Activated T-cell treated with anti-CD3 and anti-CD28 coated beads, Interleukin-2, amount 50 U/mL, for 24 hours (primary cell): ENCODE results near the gene AATK.

Source experiments
- DNase-seq: peaks from one replicate; pipeline ENCODE4 v3.0.0-alpha.2; 2020
- H3K27ac Mint-ChIP-seq: 2 replicates; pipeline ENCODE4 v1.8.0; 2020; ENCODE audit warnings: mild to moderate bottlenecking, mixed read lengths
- H3K27me3 Mint-ChIP-seq: 2 replicates; pipeline ENCODE4 v1.8.0; 2020; ENCODE audit warnings: mixed read lengths
- H3K36me3 Mint-ChIP-seq: 2 replicates; pipeline ENCODE4 v1.8.0; 2020; ENCODE audit warnings: low read depth, mixed read lengths
- H3K4me1 Mint-ChIP-seq: 2 replicates; pipeline ENCODE4 v1.8.0; 2020; ENCODE audit warnings: low read depth, mixed read lengths
- H3K4me3 Mint-ChIP-seq: 2 replicates; pipeline ENCODE4 v1.8.0; 2020; ENCODE audit warnings: mild to moderate bottlenecking, moderate library complexity, mixed read lengths
- H3K9me3 Mint-ChIP-seq: 2 replicates; pipeline ENCODE4 v1.8.0; 2020; ENCODE audit warnings: mixed read lengths

Gene AATK

GRCh38 chr17:81181811-81182185 lies 15.8 kb upstream of the AATK start:
- peaks cover 4% of the 10 kb centered on the region for H3K27me3 Mint-ChIP-seq
- H3K4me1 Mint-ChIP-seq = no peaks in the 10 kb centered on the region
- no peak overlapping the region for H3K4me3 Mint-ChIP-seq
- H3K9me3 Mint-ChIP-seq = no peaks in the 10 kb centered on the region
- no peak for DNase-seq
- no peaks in the 10 kb centered on the region for H3K36me3 Mint-ChIP-seq
- H3K27ac Mint-ChIP-seq = no peak overlapping the region

GRCh38 chr17:81180836-81181810 lies 15.1 kb upstream of the AATK start:
- Mint-ChIP-seq H3K27ac (no peak overlapping the region), H3K27me3 (peaks cover 4% of the 10 kb centered on the region), H3K4me3 (no peak overlapping the region), H3K9me3 (no peaks in the 10 kb centered on the region), H3K4me1 (no peaks in the 10 kb centered on the region), H3K36me3 (no peaks in the 10 kb centered on the region)
- no peak for DNase-seq

GRCh38 chr17:81179861-81180260 lies 13.8 kb upstream of the AATK start:
- no peak for DNase-seq
- no peaks in the 10 kb centered on the region for H3K9me3 Mint-ChIP-seq
- H3K27ac Mint-ChIP-seq = no peak overlapping the region
- no peaks in the 10 kb centered on the region for H3K36me3 Mint-ChIP-seq
- no peaks in the 10 kb centered on the region for H3K4me1 Mint-ChIP-seq
- no peak overlapping the region for H3K4me3 Mint-ChIP-seq
- H3K27me3 Mint-ChIP-seq = peaks cover 4% of the 10 kb centered on the region

- no peaks in the 10 kb centered on the region for H3K4me1 Mint-ChIP-seq
- H3K9me3 Mint-ChIP-seq = no peaks in the 10 kb centered on the region
- H3K27me3 Mint-ChIP-seq = peaks cover 3% of the 10 kb centered on the region
- no peak overlapping the region for H3K27ac Mint-ChIP-seq
- no peak for DNase-seq
- no peaks in the 10 kb centered on the region for H3K36me3 Mint-ChIP-seq
- H3K4me3 Mint-ChIP-seq = no peak overlapping the region
Measured at GRCh38 chr17:81179220-81179619, 13.2 kb upstream of the AATK start.

- Mint-ChIP-seq H3K4me1 (no peaks in the 10 kb centered on the region), H3K9me3 (no peaks in the 10 kb centered on the region), H3K36me3 (no peaks in the 10 kb centered on the region), H3K4me3 (no peak overlapping the region), H3K27ac (no peak overlapping the region), H3K27me3 (no peaks in the 10 kb centered on the region)
- no peak for DNase-seq
Measured at GRCh38 chr17:81178136-81179091, 12.4 kb upstream of the AATK start.

GRCh38 chr17:81176666-81177065 lies 10.6 kb upstream of the AATK start:
- DNase-seq = no peak
- Mint-ChIP-seq H3K36me3 (no peaks in the 10 kb centered on the region), H3K4me1 (no peaks in the 10 kb centered on the region), H3K9me3 (no peaks in the 10 kb centered on the region), H3K27ac (peak overlapping the region; percentile 33), H3K27me3 (no peaks in the 10 kb centered on the region), H3K4me3 (no peak overlapping the region)

- H3K27ac Mint-ChIP-seq = no peak overlapping the region
- no peaks in the 10 kb centered on the region for H3K36me3 Mint-ChIP-seq
Measured at GRCh38 chr17:81173762-81174155, 7.7 kb upstream of the AATK start.

GRCh38 chr17:81173052-81173761 lies 7.2 kb upstream of the AATK start:
- no peaks in the 10 kb centered on the region for H3K36me3 Mint-ChIP-seq
- no peak overlapping the region for H3K4me3 Mint-ChIP-seq
- H3K4me1 Mint-ChIP-seq = no peaks in the 10 kb centered on the region
- H3K27me3 Mint-ChIP-seq = no peaks in the 10 kb centered on the region
- no peak for DNase-seq
- H3K27ac Mint-ChIP-seq = no peak overlapping the region
- H3K9me3 Mint-ChIP-seq = no peaks in the 10 kb centered on the region

More at GRCh38 chr17:81173762-81174155, 7.7 kb upstream of the AATK start:
- no peaks in the 10 kb centered on the region for H3K9me3 Mint-ChIP-seq
- no peaks in the 10 kb centered on the region for H3K27me3 Mint-ChIP-seq
- DNase-seq = no peak
- H3K4me1 Mint-ChIP-seq = no peaks in the 10 kb centered on the region
- H3K4me3 Mint-ChIP-seq = no peak overlapping the region

GRCh38 chr17:81171941-81172340 lies 5.9 kb upstream of the AATK start:
- no peak overlapping the region for H3K27ac Mint-ChIP-seq
- no peak for DNase-seq
- no peaks in the 10 kb centered on the region for H3K36me3 Mint-ChIP-seq
- H3K4me3 Mint-ChIP-seq = no peak overlapping the region
- H3K9me3 Mint-ChIP-seq = no peaks in the 10 kb centered on the region
- peaks cover 4% of the 10 kb centered on the region for H3K27me3 Mint-ChIP-seq
- no peaks in the 10 kb centered on the region for H3K4me1 Mint-ChIP-seq

GRCh38 chr17:81170727-81171494 lies 4.9 kb upstream of the AATK start:
- DNase-seq = no peak
- no peak overlapping the region for H3K4me3 Mint-ChIP-seq
- H3K9me3 Mint-ChIP-seq = no peaks in the 10 kb centered on the region
- H3K4me1 Mint-ChIP-seq = no peaks in the 10 kb centered on the region
- H3K27me3 Mint-ChIP-seq = peaks cover 4% of the 10 kb centered on the region
- no peaks in the 10 kb centered on the region for H3K36me3 Mint-ChIP-seq
- no peak overlapping the region for H3K27ac Mint-ChIP-seq

GRCh38 chr17:81169870-81170309 lies 3.9 kb upstream of the AATK start:
- H3K4me3 Mint-ChIP-seq = no peak overlapping the region
- H3K9me3 Mint-ChIP-seq = no peaks in the 10 kb centered on the region
- H3K27ac Mint-ChIP-seq = no peak overlapping the region
- H3K4me1 Mint-ChIP-seq = no peaks in the 10 kb centered on the region
- no peak for DNase-seq
- H3K27me3 Mint-ChIP-seq = peaks cover 6% of the 10 kb centered on the region
- no peaks in the 10 kb centered on the region for H3K36me3 Mint-ChIP-seq

GRCh38 chr17:81167638-81168037 lies 1.6 kb upstream of the AATK start:
- Mint-ChIP-seq H3K27ac (no peak overlapping the region), H3K27me3 (peaks cover 15% of the 10 kb centered on the region), H3K9me3 (no peaks in the 10 kb centered on the region), H3K36me3 (no peaks in the 10 kb centered on the region), H3K4me3 (no peak overlapping the region), H3K4me1 (no peaks in the 10 kb centered on the region)
- no peak for DNase-seq

GRCh38 chr17:81167194-81167524 lies 1.1 kb upstream of the AATK start:
- no peak for DNase-seq
- no peaks in the 10 kb centered on the region for H3K4me1 Mint-ChIP-seq
- H3K36me3 Mint-ChIP-seq = no peaks in the 10 kb centered on the region
- H3K4me3 Mint-ChIP-seq = no peak overlapping the region
- no peak overlapping the region for H3K27ac Mint-ChIP-seq
- peaks cover 15% of the 10 kb centered on the region for H3K27me3 Mint-ChIP-seq
- H3K9me3 Mint-ChIP-seq = no peaks in the 10 kb centered on the region
